ENCODE data around the gene GTSF1L. TPM values are rescaled to one million over a fixed set of nuclear protein-coding genes. Genes with fewer than 3 reads are reported as not detected.
"Not testable (repeated sequence)": the region's sequence is repeated elsewhere in the genome, so short reads cannot be mapped to it uniquely, and the experiment has no call there.

Gene GTSF1L
- total RNA-seq: not detected

- DNase-seq: no peak
These were observed at the start of gene GTSF1L for GRCh38 chr20:43726811-43727338. Gene GTSF1L, minus strand, starts transcription at chr20:43727002. Its CDS starts 308 bp downstream, at chr20:43726694.

- no peak for DNase-seq
These were observed 48.0 kb upstream of the GTSF1L start for GRCh38 chr20:43774754-43775153.

- DNase-seq: no peak
These were observed 44.8 kb upstream of the GTSF1L start for GRCh38 chr20:43771503-43772190.

DNA sequence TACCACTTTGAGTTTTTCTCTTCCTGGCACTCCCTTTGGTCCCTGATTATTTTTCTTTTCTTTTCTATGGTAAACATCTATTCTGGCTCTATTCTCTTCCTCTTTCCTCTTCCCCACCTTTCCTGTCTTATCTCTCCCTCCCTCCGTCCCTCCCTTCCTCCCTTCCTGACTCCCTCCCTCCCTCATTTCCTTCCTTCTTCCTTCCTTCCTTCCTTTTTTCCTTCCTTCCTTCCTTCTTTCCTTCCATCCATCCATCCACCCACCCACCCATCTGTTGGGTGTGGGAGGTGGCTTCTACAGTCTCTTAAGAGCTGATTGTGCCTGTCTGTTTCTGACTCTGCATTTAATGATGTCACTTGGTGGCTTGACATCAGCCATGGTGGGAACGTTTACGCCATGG lies 43.5 kb upstream of the GTSF1L start:
- no peak for DNase-seq

DNA sequence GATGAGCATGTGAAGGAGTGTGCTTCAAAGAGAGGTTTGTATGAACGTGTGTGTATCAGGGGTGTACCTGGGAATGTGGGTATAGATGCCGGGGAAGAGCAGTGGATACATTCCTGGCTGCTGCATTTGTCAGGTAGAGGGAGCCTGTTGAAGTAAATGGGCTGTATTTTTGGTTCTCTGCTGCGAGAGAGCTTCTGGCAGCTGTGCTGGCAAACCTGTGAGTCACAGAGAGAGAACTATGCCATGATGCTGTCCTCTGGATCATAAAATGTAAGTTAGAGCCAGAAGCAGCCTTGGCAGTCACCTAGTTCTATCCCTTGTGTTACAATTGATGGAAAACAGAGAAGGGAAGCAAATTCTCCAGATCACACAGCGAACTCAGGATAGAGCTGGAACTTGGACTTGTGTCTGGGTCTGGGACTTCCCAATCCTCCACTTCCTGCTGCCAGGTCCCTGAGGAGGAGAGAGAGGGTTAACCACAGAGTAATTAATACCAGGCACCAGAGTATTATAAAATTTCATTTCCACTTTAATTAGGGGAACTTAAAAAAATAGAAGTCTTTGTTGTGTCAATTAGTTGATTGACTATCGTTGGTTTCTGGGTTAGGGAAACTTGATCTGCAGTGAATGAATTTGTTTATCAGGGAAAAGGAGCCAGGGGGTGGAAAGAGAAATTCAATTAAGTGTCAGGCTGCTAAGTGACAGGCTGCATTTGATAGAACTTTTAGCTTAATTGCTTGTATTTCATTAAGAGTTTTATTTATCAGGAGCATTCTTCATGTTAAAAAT lies 41.1 kb upstream of the GTSF1L start:
- DNase-seq: no peak

DNA sequence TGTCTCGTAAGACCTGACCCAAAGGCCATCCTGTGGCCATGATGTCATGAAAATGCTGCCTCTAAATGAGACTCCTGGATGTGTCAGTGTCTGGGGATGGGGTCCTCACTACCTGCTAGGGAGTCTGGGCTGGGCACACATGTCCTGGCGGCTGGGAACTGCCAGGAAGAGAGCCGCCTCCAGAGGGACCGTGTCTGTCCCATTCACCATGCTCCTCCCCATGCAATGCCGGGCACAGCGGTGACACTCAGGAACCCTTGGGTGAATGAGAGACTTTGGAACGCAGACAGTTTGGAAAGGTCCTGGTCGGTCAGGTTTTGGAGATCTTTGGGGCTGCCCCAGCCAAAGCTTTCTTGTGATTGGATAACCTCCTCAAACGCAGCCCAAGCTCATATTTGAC lies 40.1 kb upstream of the GTSF1L start:
- no peak for DNase-seq

DNA sequence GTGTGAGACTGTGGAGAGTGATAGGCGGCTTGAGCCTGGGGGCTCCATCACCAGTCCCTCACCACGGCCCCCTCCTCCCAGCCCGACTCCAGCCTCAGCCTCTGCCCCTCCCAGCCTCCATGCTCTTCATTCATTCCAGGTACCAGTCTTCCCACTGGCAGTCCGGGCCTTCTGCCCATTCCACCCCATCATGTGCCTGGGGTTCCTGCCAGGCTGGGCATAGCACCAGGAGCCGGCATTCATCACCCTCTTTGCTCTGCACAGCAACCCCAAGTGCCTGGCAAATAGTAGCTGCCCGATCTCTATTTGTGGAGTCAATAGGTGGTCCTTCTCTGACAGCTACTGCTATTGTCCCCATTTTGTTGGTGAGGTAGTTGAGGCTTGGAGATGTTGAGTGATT lies 39.6 kb upstream of the GTSF1L start:
- no peak for DNase-seq

DNA sequence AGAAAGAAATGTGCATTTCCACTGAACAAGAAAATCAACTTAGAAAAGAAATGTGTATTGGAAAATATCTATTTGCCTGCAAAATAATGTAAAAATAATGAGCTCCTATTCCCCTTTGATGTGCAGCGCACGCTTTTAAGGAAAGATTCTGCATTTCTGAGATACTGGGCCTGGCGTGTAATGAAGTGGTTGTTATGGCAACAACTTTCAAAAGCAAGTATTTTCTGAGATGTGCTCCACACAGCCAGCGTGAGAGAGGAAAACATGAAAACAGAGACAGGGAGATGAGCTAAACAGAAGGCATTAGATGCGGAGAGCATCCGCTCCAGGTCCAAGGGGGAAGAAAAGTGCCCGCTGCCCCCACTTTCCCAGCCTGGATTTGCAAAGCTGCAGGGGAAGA lies 39.1 kb upstream of the GTSF1L start:
- no peak for DNase-seq

- DNase-seq: no peak
These were observed 36.1 kb upstream of the GTSF1L start for GRCh38 chr20:43762911-43763310.

DNA sequence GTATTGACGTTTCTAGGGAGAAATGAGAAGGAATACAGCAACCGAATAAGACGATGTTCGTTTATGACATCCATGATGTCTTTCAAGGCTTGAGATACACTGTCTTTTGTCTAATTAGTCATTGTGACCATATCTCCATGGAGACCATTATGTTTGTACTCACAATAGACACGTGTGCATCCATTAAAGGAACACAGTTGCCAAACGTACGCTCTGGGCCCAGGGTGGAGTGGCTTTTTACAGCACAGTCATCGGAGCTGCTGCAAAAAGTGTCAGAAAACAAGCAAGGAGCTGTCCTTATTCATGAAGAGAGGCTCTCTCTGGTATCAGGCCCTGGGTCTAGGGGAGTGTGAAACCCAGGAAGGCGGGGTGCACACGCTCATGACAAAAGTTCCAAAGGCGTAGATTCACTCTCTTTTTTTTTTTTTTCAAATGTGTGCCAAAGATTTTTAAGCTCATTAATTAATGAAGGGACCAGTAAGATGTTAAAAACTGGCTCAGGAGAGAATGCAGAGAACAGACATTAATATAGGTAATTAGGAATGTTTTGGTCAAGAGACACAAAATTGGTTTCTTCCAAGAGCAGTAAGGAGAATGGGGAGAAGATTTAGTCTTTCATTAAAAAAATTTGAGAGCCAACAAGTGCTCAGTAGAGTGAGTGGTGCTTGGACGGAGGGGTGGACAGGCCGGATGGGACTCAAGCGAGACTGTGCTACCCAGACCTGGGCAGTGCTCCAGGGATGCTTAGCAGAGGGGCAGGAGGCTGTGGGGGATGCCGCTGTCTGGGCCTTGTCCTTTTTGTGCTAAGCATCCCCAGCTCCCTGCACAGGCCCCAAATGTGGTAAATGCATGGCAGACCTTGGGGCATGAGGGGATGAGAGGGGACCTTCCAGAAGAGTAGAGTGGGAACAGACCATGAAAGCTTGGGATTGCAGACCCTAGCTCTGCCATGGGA lies 34.9 kb upstream of the GTSF1L start:
- no peak for DNase-seq

- DNase-seq: not testable (repeated sequence)
These were observed 31.1 kb upstream of the GTSF1L start for GRCh38 chr20:43757888-43758287.

DNA sequence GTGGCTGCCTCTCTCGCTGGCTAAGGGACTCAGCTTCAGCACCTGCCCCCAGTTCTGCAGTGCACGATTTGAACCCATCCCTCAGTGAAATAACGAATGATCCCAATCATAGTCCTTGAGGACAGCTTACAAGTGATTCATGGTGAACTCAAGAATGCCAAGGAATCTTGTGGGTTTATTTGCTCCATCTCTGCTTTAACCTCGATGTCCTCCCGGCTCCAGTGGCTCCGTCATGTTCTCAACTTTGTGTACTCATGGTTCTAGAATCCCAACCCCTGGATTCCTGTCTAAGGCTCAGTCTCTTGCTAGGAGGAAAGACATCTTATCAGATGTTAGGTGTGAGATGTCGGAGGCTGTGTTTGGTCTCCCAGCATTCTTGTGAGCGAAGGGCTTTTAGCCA lies 29.0 kb upstream of the GTSF1L start:
- no peak for DNase-seq

DNA sequence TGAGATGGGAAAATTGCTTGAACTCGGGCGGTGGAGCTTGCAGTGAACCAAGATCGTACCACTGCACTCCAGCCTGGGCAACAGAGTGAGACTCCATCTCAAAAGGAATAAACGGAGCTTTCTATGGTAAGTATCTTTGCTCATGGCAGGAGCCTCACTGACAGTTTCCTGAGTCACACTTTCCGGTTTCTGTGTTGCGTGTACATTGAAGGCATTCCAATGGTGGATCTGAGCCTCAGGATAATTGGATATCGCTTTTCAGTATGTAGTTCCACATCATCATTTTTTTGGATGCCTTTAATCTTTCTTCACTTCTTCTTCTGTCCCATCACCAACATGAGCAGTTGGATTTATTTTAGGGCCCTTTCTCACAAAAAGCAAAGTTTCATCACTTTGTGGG lies 28.6 kb upstream of the GTSF1L start:
- DNase-seq: no peak

DNA sequence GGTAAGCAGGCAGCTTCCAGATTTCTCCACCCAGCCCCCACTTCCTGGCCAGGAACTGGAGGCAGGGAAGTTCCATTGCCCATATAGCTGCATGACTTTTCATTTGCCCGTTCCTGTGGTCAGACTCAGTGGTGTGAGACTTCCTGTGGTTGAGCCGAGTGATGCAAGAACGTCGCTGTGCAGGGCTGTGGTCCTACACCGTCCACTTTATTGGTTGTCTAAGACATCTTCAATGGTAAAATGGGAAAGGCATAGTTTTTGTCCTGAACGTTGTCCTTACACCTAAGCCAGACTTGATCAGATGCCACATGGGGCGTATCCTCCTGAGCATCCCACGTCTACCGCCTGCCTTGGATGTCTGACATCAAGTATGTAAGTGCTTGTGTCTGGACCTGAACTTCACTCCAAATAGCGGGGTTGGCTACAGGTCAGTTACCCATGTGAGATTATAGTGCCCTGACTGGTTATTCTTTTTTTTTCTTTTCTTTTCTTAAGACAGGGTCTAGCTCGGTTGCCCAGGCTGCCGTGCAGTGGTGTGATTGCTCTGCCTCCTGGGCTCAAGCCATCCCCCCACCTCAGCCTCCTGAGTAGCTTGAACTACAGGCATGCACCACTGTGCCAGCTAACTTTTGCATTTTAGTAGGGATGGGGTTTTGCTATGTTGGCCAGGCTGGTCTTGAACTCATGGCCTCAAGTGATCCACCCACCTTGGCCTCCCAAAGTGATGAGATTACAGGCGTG lies 25.9 kb upstream of the GTSF1L start:
- no peak for DNase-seq

DNA sequence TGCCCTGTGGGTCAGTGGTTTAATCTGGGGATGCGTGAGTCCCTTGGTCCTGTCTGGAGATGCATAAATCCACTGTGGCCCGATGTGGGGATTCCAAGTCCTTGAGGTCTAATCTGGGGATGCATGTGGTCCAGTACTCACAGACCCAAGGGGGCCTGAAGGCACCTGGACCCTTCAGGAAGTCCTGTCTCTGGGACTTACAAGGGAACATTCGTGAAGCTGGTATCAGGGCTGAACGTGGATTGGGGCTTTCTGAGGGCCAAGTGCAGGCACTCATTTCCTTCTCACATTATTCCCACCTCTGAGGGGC lies 25.2 kb upstream of the GTSF1L start:
- DNase-seq: no peak

GRCh38 chr20:43751167-43752050 lies 24.6 kb upstream of the GTSF1L start:
- no peak for DNase-seq

DNA sequence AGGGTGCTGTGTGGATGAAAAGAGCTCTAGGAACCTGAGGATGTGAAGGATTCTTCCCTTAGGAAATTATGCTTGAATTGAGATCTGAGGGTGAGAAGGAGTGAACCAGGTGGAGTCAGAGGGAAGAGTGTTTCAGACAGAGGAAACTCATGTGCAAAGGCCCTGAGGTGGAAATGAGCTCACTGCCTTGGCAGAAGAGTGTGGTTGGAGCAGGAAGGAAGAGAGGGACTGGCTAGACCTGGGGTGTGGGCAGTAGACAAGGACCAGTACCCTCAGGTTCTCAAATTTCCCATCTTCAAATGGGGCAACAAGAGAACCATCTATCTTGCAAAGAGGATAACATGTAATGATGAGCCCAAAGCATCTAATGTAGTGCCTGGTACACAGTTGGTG lies 24.0 kb upstream of the GTSF1L start:
- no peak for DNase-seq

GRCh38 chr20:43749734-43750294 lies 23.0 kb upstream of the GTSF1L start:
- DNase-seq: no peak

- DNase-seq: no peak
These were observed 21.5 kb upstream of the GTSF1L start for GRCh38 chr20:43748274-43748673.

DNA sequence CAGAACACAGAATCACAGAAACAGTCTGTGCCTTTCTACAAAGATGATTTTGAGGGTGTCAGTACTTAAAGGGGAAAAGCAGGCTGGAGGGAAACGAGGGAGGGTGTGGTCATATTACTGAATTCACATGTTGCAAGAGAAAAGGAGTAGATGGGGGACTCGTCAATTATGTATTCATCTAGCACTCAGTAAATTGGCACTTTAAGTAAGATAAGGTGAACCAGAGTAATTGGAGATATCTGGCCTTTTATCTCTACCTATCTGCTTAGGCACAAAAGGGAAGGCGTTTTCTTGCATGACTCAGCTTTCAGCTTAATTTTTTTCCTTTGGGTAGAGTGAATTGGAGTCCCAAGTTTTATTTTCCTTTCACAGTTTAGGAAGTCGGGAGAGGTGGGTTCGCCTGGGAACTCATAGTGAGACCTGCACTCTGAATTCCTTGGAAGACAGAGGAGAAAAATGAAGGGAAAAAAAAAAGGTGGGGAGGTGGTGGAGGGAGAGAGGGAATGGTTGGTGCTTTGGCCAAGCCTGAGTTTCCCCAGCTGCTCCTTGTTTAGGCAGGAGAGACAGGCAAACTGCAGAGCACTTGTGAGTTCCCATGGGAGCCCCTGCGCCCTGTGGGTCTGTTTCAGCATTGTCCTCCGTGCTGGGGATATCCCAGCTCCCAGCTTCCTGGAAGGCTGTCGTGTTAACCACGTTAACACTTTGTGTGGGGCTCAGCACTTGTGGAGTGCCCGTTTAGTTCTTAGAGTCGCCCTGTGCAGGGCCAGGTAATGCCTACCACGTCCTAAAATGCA lies 19.7 kb upstream of the GTSF1L start:
- no peak for DNase-seq

All from skin of body (tissue), 2 donors.